Hepatocyte (in vitro differentiated cells): Measurements from ENCODE around the gene ARAF.

Experiments used
- EZH2 ChIP-seq: fragments of 200-600 bp; sonication (generic); IDR thresholded peaks from 2 replicates; pipeline ENCODE4 v1.6.1; 2016; ENCODE audit warnings: antibody characterized with exemption, mild to moderate bottlenecking, borderline replicate concordance
- TF ChIP-seq, protein P1 (sequence below): fragments of 200-600 bp; sonication (generic); IDR thresholded peaks from 2 replicates; pipeline ENCODE4 v1.5.1; 2016; ENCODE audit warnings: antibody characterized with exemption, mild to moderate bottlenecking; ENCODE audit not compliant: poor library complexity

DNA sequence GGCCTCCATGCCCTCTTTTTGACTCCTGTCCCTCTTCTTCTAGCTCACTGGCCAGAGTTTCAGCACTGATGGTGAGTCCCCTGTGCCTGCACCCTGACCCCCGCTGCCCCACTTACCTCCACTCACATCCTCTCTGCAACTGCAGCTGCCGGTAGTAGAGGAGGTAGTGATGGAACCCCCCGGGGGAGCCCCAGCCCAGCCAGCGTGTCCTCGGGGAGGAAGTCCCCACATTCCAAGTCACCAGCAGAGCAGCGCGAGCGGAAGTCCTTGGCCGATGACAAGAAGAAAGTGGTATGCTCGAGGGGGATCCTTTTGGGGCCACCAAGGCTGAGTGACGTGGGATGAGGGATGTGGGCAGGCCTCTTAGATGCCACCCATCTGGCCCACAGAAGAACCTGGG lies 5.8 kb downstream of the ARAF start:
- TF ChIP-seq, protein P1, sequence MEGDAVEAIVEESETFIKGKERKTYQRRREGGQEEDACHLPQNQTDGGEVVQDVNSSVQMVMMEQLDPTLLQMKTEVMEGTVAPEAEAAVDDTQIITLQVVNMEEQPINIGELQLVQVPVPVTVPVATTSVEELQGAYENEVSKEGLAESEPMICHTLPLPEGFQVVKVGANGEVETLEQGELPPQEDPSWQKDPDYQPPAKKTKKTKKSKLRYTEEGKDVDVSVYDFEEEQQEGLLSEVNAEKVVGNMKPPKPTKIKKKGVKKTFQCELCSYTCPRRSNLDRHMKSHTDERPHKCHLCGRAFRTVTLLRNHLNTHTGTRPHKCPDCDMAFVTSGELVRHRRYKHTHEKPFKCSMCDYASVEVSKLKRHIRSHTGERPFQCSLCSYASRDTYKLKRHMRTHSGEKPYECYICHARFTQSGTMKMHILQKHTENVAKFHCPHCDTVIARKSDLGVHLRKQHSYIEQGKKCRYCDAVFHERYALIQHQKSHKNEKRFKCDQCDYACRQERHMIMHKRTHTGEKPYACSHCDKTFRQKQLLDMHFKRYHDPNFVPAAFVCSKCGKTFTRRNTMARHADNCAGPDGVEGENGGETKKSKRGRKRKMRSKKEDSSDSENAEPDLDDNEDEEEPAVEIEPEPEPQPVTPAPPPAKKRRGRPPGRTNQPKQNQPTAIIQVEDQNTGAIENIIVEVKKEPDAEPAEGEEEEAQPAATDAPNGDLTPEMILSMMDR = no peak
- TF ChIP-seq EZH2 = no peak
